WTC11 (cell line): Measurements from ENCODE around the gene ISG15. TPM values are rescaled to one million over a fixed set of nuclear protein-coding genes. Genes with fewer than 3 reads are reported as not detected.

ENCODE experiments used
- ATAC-seq: fragments of 200-7000 bp; cut with Tn5 transposase; 2 replicates; pipeline ENCODE4 v1.10.0; 2021; ENCODE audit warnings: mild to moderate bottlenecking, moderate library complexity
- CTCF ChIA-PET: fragments of 300-600 bp; sonication (Branson Sonifier 250); formaldehyde crosslinking; loops from one replicate; lab custom pipeline; 2021; ENCODE audit warnings: antibody characterized with exemption; lab: Charles Lee
- POLR2A ChIA-PET: fragments of 350-600 bp; sonication (Branson Sonifier 250); formaldehyde crosslinking; loops from one replicate; lab custom pipeline; 2021; ENCODE audit warnings: antibody characterized with exemption; lab: Charles Lee
- DNase-seq: peaks from one replicate; pipeline ENCODE4 v3.0.0; 2021; ENCODE audit warnings: low spot score
- H3K27ac Mint-ChIP-seq: 2 replicates; pipeline ENCODE4 v1.8.0; 2021; ENCODE audit warnings: mixed read lengths
- H3K27me3 Mint-ChIP-seq: 2 replicates; pipeline ENCODE4 v1.8.0; 2021; ENCODE audit warnings: low read depth, mild to moderate bottlenecking, moderate library complexity, mixed read lengths
- H3K36me3 Mint-ChIP-seq: 2 replicates; pipeline ENCODE4 v1.8.0; 2021; ENCODE audit warnings: mixed read lengths
- H3K4me1 Mint-ChIP-seq: 2 replicates; pipeline ENCODE4 v1.8.0; 2022; ENCODE audit warnings: mixed read lengths
- H3K4me3 Mint-ChIP-seq: 2 replicates; pipeline ENCODE4 v1.8.0; 2021; ENCODE audit warnings: mild to moderate bottlenecking, moderate library complexity, mixed read lengths
- H3K9me3 Mint-ChIP-seq: 2 replicates; pipeline ENCODE4 v1.8.0; 2021; ENCODE audit warnings: mixed read lengths
- ATF3 ChIP-seq: sonication (generic); formaldehyde crosslinking; conservative IDR thresholded peaks from 2 replicates; pipeline ENCODE4 v1.8.1; 2022; ENCODE audit warnings: mild to moderate bottlenecking, missing genetic modification reagents
- ATF6 ChIP-seq: sonication (generic); formaldehyde crosslinking; IDR thresholded peaks from 2 replicates; pipeline ENCODE4 v1.8.1; 2023; ENCODE audit warnings: mild to moderate bottlenecking, missing genetic modification reagents
- CREM ChIP-seq: sonication (generic); formaldehyde crosslinking; IDR thresholded peaks from 2 replicates; pipeline ENCODE4 v1.8.1; 2022; ENCODE audit warnings: mild to moderate bottlenecking, missing genetic modification reagents, moderate library complexity
- CTCF ChIP-seq: fragments of 200-600 bp; IDR thresholded peaks from 2 replicates; pipeline ENCODE4 v1.8.0; 2022; ENCODE audit warnings: antibody characterized with exemption
- E2F1 ChIP-seq: sonication (generic); formaldehyde crosslinking; IDR thresholded peaks from 2 replicates; pipeline ENCODE4 v1.8.0; 2022; ENCODE audit warnings: mild to moderate bottlenecking, missing genetic modification reagents
- ELF4 ChIP-seq: sonication (generic); formaldehyde crosslinking; IDR thresholded peaks from 2 replicates; pipeline ENCODE4 v1.8.1; 2022; ENCODE audit warnings: low read depth, mild to moderate bottlenecking, moderate library complexity, missing genetic modification reagents
- EMX1 ChIP-seq: fragments of 250-450 bp; sonication (Bioruptor Pico); IDR thresholded peaks from 2 replicates; pipeline ENCODE4 v1.8.0; 2021; ENCODE audit warnings: mild to moderate bottlenecking
- ESRRA ChIP-seq: sonication (generic); formaldehyde crosslinking; IDR thresholded peaks from 2 replicates; pipeline ENCODE4 v1.8.1; 2022; ENCODE audit warnings: mild to moderate bottlenecking, missing genetic modification reagents, borderline replicate concordance
- JAZF1 ChIP-seq: fragments of 250-450 bp; sonication (Bioruptor Pico); IDR thresholded peaks from 2 replicates; pipeline ENCODE4 v1.9.0; 2021; ENCODE audit warnings: moderate library complexity, mild to moderate bottlenecking, inconsistent platforms
- JUN ChIP-seq: sonication (generic); formaldehyde crosslinking; IDR thresholded peaks from 2 replicates; pipeline ENCODE4 v1.8.0; 2023; ENCODE audit warnings: mild to moderate bottlenecking, missing genetic modification reagents
- MXD4 ChIP-seq: fragments of 250-450 bp; sonication (Bioruptor Pico); IDR thresholded peaks from 2 replicates; pipeline ENCODE4 v1.8.0; 2021; ENCODE audit warnings: mild to moderate bottlenecking, moderate library complexity, borderline replicate concordance
- NFE2L1 ChIP-seq: sonication (generic); formaldehyde crosslinking; IDR thresholded peaks from 2 replicates; pipeline ENCODE4 v1.8.1; 2023; ENCODE audit warnings: missing genetic modification reagents
- NR3C1 ChIP-seq: sonication (generic); formaldehyde crosslinking; conservative IDR thresholded peaks from 2 replicates; pipeline ENCODE4 v1.8.1; 2023; ENCODE audit warnings: low read depth, mild to moderate bottlenecking, missing genetic modification reagents
- USF1 ChIP-seq: sonication (generic); formaldehyde crosslinking; IDR thresholded peaks from 2 replicates; pipeline ENCODE4 v1.8.0; 2022; ENCODE audit warnings: mild to moderate bottlenecking, missing genetic modification reagents
- ZNF423 ChIP-seq: fragments of 250-450 bp; sonication (Bioruptor Pico); IDR thresholded peaks from 2 replicates; pipeline ENCODE4 v2.1.2; 2022; ENCODE audit warnings: mild to moderate bottlenecking, moderate library complexity
- ZNF425 ChIP-seq: fragments of 250-450 bp; sonication (Bioruptor Pico); conservative IDR thresholded peaks from 2 replicates; pipeline ENCODE4 v1.9.0; 2021; ENCODE audit warnings: mild to moderate bottlenecking
- ZNF671 ChIP-seq: fragments of 250-450 bp; sonication (Bioruptor Pico); IDR thresholded peaks from 2 replicates; pipeline ENCODE4 v1.8.0; 2021; ENCODE audit warnings: mild to moderate bottlenecking
- total RNA-seq: library from RNA; stranded (reverse); gene quantifications from 3 replicates; pipeline ENCODE4 v1.2.3, GENCODE V29; 2021

The ISG15 gene
- total RNA-seq, 1 experiment from 2014 or later, result 29.5 TPM

GRCh38 chr1:1022302-1023009, 9.2 kb downstream of the ISG15 start:
- ChIA-PET POLR2A (interaction anchor here (1.3 kb wide), 1 partner anchor 9 kb away, joined by 3 read pairs; the partner anchor contains the start of gene ISG15), CTCF (interaction anchor here (0.8 to 1.1 kb wide), 2 partner anchors 17 to 42 kb away, joined by 3 to 4 read pairs; no protein-coding TSS in a partner anchor)
- peak overlapping the region; percentile 24; the same call in 1 of the 2 replicates for H3K4me3 Mint-ChIP-seq
- TF ChIP-seq NFE2L1 (CRISPR knock-in tag) (no peak), NR3C1 (no peak), E2F1 (CRISPR knock-in tag) (no peak), JAZF1 (CRISPR knock-in tag) (no peak), CREM (CRISPR knock-in tag) (no peak), ZNF671 (CRISPR knock-in tag) (no peak), ESRRA (CRISPR knock-in tag) (no peak), MXD4 (CRISPR knock-in tag) (no peak), ZNF425 (CRISPR knock-in tag) (no peak), JUN (CRISPR knock-in tag) (no peak), ELF4 (CRISPR knock-in tag) (no peak), CTCF (no peak), ATF6 (CRISPR knock-in tag) (no peak), EMX1 (CRISPR knock-in tag) (no peak), USF1 (CRISPR knock-in tag) (no peak), ATF3 (CRISPR knock-in tag) (no peak), ZNF423 (CRISPR knock-in tag) (no peak)
- peaks cover 5% of the 10 kb centered on the region for H3K27me3 Mint-ChIP-seq
- no peaks in the 10 kb centered on the region for H3K9me3 Mint-ChIP-seq
- no peaks in the 10 kb centered on the region for H3K36me3 Mint-ChIP-seq
- DNase-seq (no peak), ATAC-seq (no peak)
- no peak overlapping the region for H3K27ac Mint-ChIP-seq
- peaks cover 33% of the 10 kb centered on the region for H3K4me1 Mint-ChIP-seq
